Measurements from ENCODE around the gene LAYN.

The LAYN gene

GRCh38 chr11:111562692-111563389 lies 22.3 kb downstream of the LAYN start:
- DNase-seq: no peak

GRCh38 chr11:111565114-111565720 lies 24.7 kb downstream of the LAYN start:
- peak; percentile 74 for DNase-seq

GRCh38 chr11:111566324-111566723 lies 25.8 kb downstream of the LAYN start:
- no peak for DNase-seq

DNA sequence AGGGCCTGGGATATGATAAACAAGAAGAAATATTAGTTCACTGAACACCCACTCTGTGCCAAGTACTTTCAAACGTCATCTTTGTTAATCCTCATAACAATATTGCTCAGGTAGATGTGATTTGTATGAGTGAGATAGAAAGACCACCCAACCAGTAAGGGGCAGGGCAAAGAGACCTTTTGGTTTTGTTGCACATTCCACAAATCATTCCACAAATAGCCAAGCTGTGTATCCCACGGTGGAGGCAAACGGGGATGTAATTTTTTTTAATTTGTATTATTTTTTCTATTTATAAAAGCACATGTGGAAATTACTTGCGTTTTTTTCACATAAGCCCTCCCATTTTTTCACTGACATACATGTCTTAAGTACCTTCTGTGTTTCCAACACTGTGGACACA lies 29.0 kb downstream of the LAYN start:
- DNase-seq: no peak

GRCh38 chr11:111570796-111571195 lies 30.3 kb downstream of the LAYN start:
- DNase-seq: no peak

- DNase-seq: no peak
Measured at GRCh38 chr11:111571829-111572501, 31.4 kb downstream of the LAYN start.

DNA sequence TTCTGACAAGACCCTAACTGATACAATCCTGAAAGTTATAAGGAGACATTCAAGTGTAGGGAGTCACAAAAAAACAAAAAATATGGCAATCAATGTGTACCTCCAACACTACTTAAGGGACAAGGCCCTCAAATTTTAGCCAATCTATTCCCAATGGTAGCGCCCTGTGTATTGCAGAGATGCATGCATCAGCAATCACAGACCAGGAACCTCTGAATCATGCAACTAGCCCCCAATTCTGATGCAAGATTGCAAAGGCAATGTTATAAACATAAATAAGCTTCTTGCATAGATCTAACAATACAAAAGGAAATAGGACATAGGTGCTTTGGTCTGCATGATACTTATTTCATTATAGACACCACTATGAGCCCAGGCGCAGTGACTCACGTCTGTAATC lies 32.1 kb downstream of the LAYN start:
- no peak for DNase-seq

DNA sequence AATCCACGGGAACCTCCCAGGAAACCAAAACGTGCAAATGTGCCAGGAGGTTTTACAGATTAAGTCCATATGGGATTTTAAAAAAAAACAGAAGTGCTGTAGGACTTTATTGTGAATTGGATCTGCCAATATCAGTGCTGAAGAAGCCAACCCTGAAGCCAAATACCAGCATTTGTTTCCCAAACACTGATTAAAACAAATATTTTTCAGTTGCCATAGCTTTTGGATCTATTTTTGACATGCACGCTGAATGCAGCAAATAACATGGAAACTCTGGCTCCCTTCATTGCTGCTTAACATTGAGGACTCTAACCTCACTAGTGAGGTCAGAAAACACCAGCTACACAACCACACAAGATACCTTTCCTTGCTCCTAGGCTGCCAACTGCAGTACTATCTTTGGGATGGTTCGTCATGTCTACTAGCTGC lies 33.3 kb downstream of the LAYN start:
- no peak for DNase-seq

DNA sequence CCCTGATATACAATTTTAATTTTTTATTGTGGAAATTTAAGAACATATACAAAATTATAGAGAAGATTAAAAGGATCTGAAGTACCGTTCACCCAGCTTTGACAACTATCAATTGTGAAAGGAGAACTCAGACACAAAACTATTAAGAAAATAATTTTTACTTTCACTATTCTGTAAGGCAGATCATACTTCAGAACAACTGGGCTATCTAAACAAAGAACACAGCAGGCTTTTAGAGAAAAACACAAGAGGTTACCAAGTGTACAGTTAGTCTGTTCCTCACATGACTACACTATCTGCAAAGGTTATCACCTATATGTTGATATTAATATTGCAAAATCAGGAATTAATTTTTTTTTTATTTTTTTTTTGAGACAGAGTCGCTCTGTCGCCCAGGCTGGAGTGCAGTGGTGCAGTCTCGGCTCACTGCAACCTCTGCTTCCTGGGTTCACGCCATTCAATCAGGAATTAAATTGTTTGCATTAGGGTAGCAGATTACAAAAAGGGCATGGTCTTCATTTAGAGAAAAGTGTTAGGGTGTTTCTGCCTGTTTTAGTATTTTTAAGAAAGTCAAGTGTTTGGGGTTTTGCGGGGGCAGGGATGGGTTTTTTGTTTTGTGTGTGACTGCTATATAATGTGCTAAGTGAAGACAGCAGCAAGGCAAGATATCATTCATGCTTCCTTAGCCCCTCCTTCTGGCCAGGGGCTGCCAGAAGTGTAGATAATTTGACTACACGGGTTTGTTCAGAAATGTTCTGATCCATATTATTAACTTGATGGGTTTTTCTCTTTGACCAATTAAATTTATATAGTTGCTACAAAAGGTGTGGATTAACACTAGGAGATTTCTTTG lies 34.1 kb downstream of the LAYN start:
- DNase-seq: no peak

GRCh38 chr11:111575740-111576139 lies 35.2 kb downstream of the LAYN start:
- DNase-seq: no peak

DNA sequence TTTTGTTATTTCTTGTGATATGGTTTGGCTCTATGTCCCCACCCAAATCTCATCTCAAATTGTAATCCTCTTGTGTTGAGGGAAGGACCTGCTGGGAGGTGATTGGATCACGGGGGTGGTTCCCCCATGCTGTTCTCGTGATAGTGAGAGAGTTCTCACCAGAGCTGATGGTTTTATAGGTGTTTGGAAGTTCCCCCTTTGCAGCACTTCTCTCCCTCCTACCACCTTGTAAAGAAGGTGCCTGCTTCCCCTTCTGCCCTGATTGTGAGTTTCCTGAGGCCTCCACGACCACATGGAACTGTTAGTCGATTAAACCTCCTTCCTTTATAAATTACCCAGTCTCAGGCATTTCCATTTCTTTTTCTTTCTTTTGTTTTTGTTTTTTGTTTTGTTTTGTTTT lies 37.3 kb downstream of the LAYN start:
- DNase-seq: no peak

DNA sequence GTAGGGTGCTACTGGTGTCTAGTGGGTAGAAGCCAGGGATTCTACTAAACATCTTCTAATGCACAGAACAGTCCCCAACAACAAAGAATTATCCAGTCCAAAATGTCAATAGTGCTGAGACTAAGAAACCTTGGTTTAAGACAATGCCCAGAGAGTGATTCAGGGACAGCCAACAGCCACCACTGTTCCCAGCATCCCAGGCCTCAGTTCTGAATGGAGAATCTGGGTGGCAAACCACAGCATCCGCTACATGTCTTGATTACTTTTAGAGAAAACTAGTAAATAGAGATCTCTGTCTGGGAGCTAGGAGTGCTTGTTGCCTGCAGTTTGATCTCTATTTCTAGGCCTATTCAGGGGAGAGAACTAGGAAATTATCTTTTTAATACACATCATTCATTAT lies 40.8 kb downstream of the LAYN start:
- no peak for DNase-seq

DNA sequence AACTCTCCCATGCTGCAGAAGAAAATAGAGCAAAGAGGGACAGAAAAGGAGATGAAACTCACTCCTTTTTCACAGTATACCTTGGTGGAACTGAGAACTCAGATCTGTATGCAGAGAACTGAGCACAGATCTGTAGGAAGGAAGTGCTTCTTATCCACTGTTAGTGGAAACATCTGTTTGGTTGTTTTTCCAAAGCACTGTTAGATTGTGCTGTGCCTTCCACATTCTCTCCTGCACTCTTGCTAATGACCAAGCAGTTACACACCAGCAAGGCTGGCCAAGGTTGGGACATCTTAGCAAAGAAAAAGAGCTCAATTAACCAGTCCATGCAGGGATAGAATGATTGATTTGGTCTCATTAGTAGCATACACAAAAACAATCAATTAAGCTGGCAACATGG lies 41.6 kb downstream of the LAYN start:
- DNase-seq: no peak

DNA sequence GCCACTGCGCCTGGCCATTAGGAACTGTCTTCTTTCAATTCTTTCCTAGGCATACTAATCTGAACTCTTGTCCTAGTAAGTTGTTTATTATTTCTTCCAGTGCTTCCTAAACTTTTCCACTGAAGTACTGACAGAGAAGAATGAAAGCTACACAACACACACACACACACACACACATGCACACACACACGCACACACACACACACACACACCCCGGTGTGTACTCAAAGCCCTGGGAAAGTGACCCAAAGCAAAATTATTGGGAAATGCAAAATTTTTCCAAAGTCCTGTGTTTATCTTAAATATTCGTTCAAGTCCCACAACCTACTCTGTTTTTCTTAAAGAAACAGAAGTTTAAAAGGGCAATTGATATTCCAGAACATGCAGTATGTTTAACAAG lies 42.4 kb downstream of the LAYN start:
- no peak for DNase-seq

DNA sequence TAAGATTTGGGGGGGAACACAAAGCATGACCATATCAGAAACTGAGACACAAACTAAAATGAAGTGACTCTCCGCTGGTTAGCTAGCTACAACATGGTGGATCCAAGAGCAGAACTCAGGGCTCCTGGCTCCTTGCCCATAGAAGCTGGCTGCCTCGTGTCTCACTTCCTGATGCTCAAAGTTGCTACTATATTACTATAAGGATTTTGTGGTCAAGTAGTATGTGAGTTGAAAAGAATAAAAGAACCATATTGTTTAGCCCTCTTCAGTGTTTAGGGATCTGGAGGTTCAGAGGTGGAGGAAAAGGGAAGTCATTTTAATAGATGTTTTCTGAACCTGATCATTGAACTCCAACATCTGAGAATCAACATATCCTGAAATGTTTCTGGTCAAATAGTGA lies 44.9 kb downstream of the LAYN start:
- DNase-seq: no peak

DNA sequence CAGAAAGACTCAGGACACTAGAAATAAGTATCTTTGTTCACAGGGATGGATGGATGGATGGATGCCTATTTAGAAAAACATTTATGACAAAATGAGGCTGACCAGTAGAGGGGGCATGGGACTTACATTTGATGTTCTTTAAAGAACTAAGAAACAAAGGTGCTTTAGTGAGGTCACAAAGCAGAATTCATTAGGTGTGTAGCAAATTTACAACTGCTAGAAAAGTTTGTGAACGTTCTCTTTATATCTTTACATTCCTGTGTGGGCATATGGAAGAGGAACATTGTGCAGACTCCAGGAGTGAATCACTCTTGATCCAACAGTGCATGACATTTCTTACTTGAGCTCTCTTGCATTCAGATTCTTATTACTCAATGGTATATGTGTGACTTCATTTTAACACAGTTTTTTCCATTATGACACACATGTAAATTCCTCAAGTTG lies 45.9 kb downstream of the LAYN start:
- DNase-seq: peak; percentile 42

DNA sequence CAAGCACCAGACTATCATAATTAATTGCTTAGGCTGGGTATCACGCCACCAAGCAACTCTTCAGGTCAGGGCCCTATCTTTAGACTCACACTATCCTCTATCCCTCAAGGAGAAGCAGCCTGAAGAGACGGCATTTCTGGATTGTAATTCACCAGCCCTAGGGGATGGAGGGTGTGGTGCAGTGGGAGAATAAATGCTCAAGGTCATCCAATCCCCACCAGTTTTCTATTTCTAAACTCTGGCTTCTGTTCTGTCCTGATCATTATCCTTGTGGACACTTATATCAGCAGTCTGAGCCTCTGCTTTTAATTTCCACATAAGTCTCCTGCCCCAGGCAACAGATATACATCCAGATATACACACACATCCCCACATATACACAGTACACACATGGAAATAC lies 48.6 kb downstream of the LAYN start:
- DNase-seq: no peak

- DNase-seq: no peak
Measured at GRCh38 chr11:111589886-111590499, 49.5 kb downstream of the LAYN start.

- DNase-seq: no peak
Measured at GRCh38 chr11:111591187-111591960, 50.9 kb downstream of the LAYN start.

GRCh38 chr11:111592491-111592890 lies 52.0 kb downstream of the LAYN start:
- DNase-seq: no peak

- DNase-seq: no peak
Measured at GRCh38 chr11:111596319-111596718, 55.8 kb downstream of the LAYN start.

- DNase-seq: no peak
Measured at GRCh38 chr11:111598148-111598547, 57.6 kb downstream of the LAYN start.
